NCI-H2171 (cell line): ENCODE results near the gene HTR3E.
"Not testable (repeated sequence)": the region's sequence is repeated elsewhere in the genome, so short reads cannot be mapped to it uniquely, and the experiment has no call there.

Experiments
- DNase-seq: peaks from one replicate; lab custom pipeline; 2025; lab: John Stamatoyannopoulos, UW

HTR3E gene

DNA sequence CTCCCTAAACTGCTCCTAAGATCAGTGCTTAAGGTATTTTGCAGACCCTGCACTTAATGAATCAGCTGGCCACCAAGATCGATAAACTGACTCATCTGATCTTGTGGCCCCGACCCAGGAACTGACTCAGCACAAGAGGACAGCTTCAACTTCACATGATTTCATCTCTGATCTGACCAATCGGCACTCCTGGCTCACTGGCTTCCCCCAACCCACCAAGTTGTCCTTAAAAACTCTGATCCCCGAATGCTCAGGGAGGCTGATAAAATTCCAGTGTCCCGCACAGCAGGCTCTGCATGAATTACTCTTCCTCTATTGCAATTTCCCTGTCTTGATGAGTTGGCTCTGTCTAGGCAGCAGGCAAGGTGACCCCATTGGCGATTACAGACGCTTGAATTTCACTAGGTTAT is 13.5 kb downstream of the HTR3E start:
- DNase-seq: no peak

DNA sequence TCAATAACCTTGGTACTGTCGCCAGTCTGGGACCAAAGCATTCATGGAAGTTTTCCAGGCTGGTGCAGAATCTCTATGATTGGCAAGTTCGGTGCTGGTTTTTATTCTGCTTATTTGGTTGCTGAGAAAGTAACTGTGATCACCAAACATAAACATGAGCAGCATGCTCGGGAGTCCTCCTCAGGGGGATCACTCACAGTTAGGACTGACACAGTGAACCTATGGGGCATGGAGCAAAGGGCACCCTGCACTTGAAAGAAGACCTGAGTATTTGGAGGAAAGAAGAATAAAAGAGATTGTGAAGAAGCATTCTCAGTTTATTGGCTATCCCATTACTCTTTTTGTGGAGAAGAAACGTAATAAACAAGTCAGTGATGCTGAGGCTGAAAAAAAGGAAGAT is 19.2 kb downstream of the HTR3E start:
- DNase-seq: no peak

DNA sequence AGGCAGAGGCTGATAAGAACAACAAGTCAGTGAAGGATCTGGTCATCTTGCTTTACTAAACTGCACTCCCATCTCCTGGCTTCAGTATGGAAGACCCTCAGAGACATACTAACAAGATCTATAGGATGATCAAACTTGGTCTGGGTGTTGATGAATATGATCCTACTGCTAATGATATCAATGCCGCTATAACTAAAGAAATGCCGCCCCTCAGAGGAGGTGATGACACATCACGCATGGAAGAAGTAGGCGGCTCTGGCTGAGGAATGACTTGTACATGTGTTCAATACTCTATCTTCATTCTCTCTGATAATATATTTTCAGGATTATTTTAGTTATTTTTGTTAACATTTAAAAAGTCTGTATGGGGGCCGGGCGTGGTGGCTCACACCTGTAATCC is 20.8 kb downstream of the HTR3E start:
- DNase-seq: no peak

DNA sequence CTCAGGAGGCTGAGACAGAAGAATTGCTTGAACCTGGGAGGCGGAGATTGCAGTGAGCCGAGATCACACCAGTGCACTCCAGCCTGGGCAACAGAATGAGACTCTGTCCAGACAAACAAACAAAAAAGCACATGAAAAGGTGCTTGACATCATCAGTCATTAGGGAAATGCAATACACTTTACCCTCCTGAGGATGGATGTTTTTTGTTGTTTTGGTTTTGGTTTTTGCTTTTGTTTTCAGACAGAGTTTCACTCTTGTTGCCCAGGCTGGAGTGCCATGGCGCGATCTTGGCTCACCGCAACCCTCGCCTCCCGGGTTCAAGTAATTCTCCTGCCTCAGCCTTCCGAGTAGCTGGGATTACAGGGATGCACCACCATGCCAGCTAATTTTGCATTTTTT is 24.2 kb downstream of the HTR3E start:
- DNase-seq: not testable (repeated sequence)

DNA sequence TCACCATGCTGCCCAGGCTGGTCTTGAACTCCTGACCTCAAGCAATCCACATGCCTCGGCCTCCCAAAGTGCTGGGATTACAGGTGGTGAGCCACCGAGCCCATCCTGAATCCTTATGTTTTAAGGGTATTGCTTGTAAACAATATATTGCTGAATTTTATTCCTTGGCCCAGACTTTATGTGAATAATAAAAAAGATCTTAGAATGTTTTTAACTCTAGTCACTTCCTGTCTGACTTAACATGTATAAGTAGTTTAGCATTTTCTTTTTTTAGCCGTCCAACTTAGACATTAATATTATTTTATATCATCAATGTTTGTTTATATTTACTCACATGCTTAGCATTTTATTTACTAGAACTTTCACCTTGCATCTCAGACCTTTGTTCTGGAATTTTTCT is 29.1 kb downstream of the HTR3E start:
- no peak for DNase-seq

DNA sequence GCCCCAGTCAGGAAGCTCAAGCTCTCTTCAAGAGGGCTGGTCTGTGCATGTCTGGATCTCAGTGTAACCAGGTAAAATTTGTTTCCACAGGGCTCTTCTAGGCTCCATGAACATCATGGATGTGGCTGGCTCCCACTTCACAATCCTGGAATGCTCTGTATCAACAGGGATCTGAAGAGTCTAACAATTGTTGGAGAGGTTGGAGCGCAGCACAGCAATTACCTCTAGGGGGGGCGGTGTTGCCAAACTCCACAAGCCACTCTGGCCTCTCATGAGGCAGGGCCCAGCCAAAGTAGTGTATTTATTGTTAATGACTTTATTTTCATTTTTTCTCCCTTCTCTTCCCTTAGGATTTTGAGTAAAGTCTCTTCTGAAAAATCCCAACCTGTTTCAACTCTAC is 32.1 kb downstream of the HTR3E start:
- DNase-seq: no peak

DNA sequence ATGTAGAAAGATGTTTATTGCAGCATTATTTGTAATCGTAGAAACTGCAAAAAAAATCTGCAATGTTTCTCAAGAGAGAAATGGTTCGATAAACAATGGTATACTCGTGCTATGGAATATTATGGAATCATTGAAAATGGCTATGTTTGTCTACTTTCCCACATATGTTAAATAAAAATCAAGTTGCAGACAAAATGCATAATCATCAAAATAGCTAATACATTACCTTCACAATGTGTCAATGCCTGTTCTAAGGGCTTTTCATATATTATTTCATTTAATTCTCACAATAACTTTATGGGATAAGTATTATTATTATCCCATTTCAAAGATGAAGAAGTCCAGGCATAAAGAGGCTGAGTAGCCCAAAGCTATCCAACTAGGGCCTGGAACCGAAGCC is 36.1 kb downstream of the HTR3E start:
- DNase-seq: no peak

DNA sequence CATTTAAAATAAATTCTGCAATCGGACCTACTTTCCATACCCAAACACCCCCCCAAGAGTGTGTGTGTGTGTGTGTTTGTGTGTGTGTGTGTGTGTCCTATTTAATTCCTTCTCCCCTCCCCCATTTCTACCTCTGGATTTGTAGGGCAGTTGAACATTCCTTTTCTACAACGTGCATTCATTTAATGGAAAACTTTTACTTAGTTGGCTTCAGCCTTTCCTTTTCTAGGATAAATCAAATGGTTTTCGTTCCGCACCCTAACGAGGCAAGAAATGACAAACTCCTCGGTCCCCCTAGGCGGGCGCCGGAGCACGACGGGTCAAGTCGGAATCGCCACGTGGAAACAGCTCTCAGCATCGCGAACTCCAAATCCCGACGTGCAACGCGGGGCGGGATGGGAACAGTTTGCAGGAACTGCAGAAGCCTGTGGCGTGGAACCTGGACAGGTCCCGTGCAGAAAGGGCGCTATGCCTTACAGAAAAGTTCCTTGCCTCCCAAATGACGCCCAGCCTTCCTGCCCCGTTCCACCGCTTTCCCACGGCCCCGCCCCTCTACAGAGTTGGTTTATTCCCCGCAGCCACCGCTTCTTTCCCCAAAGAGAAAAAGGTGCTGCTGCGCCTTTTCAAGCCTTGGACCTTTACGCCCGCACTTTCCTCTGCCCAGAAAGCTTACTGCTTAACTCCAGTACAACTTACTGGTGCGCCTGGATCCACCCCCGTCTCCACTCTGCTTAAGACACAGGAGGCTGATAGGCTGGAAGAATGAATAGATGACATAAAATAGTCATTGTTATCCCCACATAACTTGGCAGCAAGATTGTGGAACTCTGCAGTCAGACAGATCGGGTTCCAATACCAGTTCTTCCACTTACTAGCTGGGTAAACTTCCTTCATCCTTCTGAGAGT is 37.2 kb downstream of the HTR3E start:
- peak; percentile 83 for DNase-seq

DNA sequence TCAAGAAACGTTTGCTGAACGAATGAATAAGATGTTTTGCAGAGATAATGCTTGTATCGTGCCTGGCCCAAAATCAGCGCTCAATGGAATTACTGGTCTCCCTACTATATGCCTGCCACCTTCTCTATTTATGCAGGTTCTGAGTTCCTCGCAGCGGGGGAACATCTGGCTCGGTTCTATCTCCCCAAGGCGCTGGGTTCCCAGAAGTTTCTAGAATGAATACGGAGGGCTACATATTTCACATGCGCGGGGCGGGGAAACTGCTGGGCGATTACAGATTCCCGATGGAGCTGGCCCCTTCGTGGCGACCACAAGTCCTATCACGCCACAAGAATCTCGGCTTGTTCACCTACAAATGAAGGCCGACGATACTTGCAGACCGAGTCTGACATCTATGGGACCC is 37.9 kb downstream of the HTR3E start:
- DNase-seq: no peak

DNA sequence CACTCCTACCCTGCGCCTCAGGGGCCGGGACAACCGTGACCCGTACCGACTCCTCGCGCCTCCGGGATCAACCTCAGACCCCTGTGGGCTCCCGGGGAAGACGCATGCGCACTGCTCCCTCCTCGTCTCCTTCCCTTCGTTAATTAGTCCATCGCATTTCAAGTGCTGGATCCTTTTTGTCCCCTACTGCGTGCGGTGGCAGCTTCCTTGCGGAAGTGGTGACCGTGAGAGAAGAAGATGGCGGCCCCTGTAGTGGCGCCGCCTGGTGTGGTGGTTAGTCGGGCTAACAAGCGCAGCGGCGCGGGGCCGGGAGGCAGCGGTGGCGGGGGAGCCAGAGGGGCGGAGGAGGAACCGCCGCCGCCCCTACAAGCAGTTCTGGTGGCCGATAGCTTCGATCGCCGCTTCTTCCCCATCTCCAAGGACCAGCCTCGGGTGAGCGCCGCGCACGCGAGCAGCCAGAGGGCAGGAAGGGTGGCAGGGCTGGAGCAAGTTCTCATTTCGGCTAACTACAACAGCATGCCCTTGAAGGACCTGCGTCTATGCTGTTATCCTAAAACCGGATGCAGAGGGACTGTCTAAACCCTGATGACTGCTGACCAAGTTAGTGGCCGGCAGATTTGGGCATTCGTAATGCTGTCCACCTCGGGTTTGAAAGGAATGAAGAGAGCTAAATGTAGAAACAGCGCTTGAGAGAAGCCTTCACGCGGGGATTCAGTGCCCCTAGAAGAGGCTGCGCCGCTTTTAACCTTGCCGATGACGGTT is 38.5 kb downstream of the HTR3E start, which contains the start of gene EIF2B5:
Gene EIF2B5 (plus strand): TSS at position 210 of the 762 bp plus-strand sequence. CDS start 28 bp downstream, at position 238.
- DNase-seq: peak; percentile 92

DNA sequence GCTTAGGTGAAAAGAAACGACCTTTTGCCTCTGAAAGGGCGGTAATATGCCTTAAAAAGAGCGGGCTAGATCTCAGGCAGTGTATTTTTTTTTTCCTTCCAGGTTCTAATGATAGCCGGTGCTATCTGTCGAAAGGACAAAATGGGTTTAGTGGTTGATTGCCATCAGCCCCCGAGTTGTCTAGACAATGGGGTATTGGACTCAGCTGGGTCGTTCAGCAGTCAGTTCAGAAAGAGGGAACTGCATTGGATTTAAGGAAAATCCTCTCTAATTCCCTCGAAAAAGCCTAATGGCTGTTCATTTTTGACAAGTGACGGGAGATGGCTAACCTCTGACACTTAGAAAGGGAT is 39.0 kb downstream of the HTR3E start:
- DNase-seq: no peak

DNA sequence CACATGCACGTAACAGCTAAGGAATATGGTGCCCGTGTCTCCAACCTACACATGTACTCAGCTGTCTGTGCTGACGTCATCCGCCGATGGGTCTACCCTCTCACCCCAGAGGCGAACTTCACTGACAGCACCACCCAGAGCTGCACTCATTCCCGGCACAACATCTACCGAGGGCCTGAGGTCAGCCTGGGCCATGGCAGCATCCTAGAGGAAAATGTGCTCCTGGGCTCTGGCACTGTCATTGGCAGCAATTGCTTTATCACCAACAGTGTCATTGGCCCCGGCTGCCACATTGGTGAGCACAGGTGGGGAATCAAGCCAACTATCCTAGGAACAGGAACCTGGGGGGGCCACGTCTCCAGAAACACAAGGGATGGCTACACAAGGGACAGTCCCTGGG is 43.6 kb downstream of the HTR3E start:
- no peak for DNase-seq

DNA sequence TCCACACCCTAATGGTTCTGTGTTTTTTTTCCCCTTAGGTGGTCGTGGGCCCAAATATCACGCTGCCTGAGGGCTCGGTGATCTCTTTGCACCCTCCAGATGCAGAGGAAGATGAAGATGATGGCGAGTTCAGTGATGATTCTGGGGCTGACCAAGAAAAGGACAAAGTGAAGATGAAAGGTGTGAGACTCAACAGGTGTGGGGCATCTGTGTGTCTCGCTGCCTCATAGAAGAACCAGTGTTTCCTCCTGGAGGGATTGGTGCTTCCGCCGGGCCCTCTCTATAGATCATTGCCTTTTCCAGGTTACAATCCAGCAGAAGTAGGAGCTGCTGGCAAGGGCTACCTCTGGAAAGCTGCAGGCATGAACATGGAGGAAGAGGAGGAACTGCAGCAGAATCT is 45.3 kb downstream of the HTR3E start:
- DNase-seq: no peak

DNA sequence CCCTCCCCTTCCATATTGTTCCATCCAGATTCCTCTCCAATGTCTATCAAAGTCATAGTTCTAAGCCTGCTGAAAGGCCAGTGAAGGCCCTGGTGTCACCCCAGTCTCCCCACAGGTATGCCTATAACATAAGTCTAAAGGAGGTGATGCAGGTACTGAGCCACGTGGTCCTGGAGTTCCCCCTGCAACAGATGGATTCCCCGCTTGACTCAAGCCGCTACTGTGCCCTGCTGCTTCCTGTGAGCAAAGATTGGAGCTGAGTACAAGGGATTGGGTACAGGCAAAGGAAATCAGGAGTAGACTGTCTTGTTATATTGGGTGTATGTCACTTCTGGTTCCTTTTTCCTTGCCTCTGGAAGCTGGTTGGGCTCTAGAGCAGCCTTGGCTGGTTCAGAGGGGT is 46.5 kb downstream of the HTR3E start:
- DNase-seq: no peak

DNA sequence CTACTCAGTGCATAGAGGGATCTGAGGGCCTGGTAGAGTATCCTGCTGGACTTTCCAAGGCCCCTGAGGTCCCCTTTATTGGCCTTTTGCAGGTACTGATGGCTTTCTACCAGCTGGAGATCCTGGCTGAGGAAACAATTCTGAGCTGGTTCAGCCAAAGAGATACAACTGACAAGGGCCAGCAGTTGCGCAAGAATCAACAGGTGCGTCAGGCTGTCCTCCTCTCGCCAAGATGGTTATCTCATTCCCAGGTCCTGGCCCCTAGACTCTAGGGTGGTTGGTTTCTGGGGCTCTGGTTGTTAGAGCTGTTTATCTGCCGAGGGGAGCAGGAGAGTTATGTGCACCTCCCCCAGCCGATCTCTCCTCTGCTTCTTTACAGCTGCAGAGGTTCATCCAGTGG is 47.6 kb downstream of the HTR3E start:
- no peak for DNase-seq

DNA sequence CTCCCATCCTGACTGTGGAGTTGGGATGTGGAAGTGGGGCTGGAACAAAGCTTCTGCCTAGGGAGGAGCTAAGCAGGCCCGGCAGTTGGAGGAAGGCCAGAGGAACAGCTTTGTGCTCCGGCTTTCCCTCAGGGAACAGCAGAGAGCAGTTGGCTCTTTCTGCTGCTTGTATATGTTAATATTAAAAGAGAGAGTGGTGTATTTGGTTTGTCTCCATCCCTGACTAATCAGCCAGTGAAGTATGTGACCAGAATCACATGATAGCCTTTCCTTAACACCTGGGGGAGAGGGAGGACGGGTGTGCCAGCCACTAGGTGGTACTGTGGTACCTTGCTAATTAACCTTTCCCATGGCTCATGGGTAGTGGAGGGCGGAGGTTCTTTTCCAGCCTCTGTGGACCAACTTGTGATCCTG is 48.3 kb downstream of the HTR3E start:
- DNase-seq: peak; percentile 54

DNA sequence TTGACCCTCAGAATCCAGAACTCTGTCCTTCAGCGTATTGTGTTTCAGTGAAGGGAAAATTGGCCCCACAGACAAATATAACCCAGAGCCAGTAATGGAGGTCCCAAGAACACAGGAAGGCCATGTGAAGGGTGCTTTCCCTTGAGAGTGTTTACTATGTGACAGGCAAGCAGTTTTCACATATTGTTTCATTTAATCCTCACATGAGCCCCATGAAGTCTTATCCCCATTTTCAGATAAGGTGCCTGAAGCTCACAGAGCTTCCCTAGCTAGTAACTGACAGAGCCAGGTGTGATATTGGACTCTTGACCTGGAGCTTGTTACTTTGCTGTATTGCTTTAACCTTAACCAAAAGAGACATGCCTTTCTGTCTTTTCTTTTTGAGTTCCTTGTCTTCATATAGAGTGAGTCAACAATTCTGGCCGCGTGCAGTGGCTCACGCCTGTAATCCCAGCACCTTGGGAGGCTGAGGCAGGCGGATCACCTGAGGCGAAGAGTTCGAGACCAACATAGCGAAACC is 48.9 kb downstream of the HTR3E start:
- DNase-seq: no peak

DNA sequence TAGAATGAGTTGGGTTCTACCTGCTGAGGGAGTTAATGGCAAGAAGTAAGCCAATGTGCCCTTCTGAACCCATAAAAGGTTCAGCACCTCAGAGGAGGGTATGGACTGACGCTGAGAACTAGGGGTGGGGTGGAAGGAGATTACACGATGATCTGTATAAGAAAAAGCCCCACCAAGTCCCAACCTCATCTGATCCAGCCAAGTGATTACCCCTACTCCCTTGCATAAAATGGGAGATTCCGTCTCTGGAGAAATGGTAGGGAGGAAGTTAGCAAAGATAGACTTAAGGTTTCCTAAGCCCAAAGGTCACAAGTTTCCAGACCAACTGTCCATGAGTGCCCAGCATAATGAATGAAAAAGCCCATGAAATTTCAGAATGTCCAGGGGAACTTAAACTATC is 51.2 kb downstream of the HTR3E start:
- DNase-seq: no peak

DNA sequence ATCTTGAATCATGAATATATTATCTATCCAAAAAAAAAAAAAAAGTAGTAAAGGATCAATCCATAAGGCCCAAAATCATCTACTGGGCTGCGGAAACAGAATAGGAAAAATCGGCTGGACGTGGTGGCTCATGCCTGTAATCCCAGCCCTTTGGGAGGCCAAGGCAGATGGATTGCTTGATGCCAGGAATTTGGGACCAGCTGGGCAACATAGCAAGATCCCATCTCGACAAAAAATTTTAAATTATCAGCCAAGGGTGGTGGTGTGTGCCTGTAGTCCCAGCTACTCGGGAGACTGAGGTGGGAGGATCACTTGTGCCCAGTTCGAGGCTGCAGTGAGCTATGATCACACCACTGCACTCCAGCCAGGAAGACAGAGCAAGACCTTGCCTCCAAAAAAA is 52.3 kb downstream of the HTR3E start:
- no peak for DNase-seq

DNA sequence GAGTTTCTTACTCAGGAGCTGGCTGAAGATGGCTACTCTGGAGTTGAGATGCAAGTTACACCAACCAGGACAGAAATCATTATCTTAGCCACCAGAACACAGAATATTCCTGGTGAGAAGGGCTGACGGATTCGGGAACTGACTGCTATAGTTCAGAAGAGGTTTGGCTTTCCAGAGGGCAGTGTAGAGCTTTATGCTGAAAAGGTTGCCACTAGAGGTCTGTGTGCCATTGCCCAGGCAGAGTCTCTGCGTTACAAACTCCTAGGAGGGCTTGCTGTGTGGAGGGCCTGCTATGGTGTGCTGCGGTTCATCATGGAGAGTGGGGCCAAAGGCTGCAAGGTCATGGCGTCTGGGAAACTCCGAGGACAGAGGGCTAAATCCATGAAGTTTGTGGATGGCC is 52.9 kb downstream of the HTR3E start:
- DNase-seq: not testable (repeated sequence)

DNA sequence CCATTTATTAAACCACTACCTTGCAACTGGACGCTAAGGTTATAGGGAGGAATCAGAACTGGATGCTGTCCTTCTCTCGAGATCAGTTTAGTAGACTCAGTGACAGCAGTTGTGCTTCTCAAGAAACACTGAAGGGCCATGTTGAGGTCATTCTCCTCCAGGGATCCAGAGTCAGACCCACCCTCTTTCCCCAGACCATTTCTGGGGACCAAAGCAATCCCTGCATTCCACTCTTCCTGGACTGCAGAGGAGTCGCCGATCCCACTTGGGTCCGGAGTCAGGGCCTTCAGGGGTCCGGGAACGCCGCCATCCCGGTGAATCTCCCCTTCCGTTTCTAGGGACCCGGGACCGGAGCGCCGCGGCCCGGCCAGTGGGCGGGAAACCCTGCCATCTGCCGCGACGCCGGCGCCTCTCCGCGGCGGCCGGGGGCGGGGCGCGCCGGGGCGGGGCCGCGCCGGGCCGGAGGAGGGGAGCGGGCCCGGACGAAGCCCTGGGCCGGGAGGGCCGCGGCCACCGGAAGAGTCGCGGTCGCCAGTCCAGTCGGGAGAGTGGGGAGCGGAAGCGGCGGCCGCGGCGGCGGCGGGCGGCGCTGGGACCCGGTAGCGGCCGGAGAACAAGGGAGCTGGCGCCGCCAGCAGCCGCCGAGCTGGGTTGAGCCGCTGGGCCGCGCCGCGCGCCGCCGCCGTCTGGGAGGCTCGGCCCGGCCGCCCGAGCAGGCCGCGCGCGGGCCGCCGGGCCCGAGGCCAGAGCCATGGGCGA is 58.2 kb downstream of the HTR3E start, which contains the start of gene DVL3:
Gene DVL3 (plus strand): TSS at position 493 of the 759 bp plus-strand sequence. CDS start 259 bp downstream, at position 752.
- peak; percentile 26 for DNase-seq
